Measurements from ENCODE around the gene SLC12A9.
"Not testable (repeated sequence)": the region's sequence is repeated elsewhere in the genome, so short reads cannot be mapped to it uniquely, and the experiment has no call there.

DNA sequence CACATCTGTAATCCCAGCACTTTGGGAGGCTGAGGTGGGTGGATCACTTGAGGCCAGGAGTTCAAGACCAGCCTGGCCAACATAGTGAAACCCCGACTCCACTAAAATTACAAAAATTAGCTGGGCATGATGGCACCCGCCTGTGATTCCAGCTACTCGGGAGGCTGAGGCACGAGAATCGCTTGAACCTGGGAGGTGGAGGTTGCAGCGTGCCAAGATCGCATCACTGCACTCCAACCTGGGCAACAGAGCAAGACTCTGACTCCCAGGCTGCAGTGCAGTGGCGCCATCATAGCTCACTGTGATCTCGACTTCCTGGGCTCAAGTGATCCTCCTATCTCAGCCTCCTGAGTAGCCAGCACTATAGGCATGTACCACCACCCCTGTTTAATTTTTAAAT lies 2.4 kb downstream of the SLC12A9 start:
- not testable (repeated sequence) for TF ChIP-seq CTCF (IDR thresholded peaks at IDR 0.05; ENCODE audit: insufficient read depth, low read depth, low read length); EZH2 (IDR thresholded peaks at IDR 0.05; ENCODE audit: insufficient read depth, low read length)

All from astrocyte (in vitro differentiated cells and primary cell).